ENCODE data around the gene TICRR. TPM values are rescaled to one million over a fixed set of nuclear protein-coding genes. Genes with fewer than 3 reads are reported as not detected.

TICRR gene
- total RNA-seq, 4 donors from 2014 or later: 1.2 TPM; not detected in 3

DNA sequence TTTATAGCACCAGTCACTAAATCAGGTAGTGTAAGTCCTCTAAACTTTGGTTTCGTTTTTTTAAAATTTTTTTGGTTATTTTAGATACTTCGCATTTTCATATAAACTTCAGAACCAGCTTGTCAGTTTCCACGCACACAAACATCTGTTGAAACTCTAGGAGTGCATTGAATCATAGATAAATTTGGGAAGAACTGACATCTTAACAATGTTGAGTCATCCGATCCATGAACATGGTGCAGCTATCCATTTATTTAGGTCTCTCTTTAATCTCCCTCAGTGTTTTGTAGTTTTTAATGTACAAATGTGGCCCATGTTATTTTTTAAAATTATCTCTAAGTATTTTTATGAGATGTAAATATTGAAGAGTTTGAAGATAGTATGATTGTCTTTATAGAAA is 17.7 kb downstream of the TICRR start:
- no peak overlapping the region for H3K4me3 ChIP-seq
- H3K36me3 ChIP-seq: no peaks in the 10 kb centered on the region
- TF ChIP-seq POLR2A (IDR thresholded peaks at IDR 0.05): no peak
- 89 to 91% methylated on average over 4 of the region's 4 CpGs for WGBS, 2 donors (ENCODE audit: low coverage in 1 of 2)
- H3K27me3 ChIP-seq: no peaks in the 10 kb centered on the region
- no peaks in the 10 kb centered on the region for H3K9me3 ChIP-seq
- H3K27ac ChIP-seq: no peak overlapping the region
- H3K4me1 ChIP-seq: no peaks in the 10 kb centered on the region
- no peak for ATAC-seq

DNA sequence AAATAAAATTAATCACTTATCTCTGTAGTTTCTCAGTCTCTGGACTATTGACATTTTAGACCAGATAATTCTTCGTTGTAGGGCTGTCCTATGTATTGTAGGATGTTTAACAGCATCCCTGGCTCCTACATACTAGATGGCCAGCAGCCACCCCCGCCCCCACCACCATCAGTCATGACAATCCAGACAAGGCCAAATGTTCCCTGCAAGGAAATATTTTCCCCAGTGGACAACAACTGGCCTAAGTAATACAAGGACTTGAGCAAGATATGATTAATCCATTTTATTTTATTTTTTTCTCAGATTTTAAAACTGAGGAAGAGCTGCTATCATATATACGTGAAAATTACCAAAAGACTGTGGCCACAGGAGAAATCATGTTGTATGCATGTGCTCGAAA is 23.8 kb downstream of the TICRR start:
- H3K9me3 ChIP-seq: no peaks in the 10 kb centered on the region
- no peaks in the 10 kb centered on the region for H3K36me3 ChIP-seq
- H3K4me1 ChIP-seq: no peaks in the 10 kb centered on the region
- H3K27me3 ChIP-seq: no peaks in the 10 kb centered on the region
- no peak overlapping the region for H3K4me3 ChIP-seq
- no peak for ATAC-seq
- H3K27ac ChIP-seq: no peak overlapping the region
- WGBS, 2 donors (ENCODE audit: low coverage in 1 of 2): 87 to 88% methylated on average over 3 to 4 of the region's 4 CpGs
- no peak for TF ChIP-seq POLR2A (IDR thresholded peaks at IDR 0.05)
- no peak for TF ChIP-seq EP300 (IDR thresholded peaks at IDR 0.05)

DNA sequence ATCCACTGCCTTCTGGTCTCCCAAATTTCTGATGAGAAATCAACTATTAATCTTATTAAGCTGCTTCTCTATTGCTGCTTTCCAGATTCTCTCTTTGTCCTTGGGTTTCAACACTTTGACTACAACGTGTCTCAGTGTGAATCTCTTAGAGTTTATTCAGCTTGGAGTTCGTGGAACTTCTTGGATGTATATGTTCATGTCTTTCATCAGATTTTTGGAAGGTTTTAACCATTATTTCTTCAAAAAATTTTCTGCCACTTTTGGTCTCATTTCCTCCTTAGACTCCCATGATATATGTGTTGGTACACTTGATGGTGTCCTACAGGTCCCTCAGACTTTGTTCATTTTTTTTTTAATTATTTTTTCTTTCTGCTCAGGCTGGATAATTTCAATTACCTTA is 36.0 kb downstream of the TICRR start:
- peaks cover 0 to 10% (median 0%) of the 10 kb centered on the region in 3 donors for H3K9me3 ChIP-seq
- 94 to 100% methylated on average over 1 to 2 of the region's 2 CpGs for WGBS, 2 donors (ENCODE audit: low coverage in 1 of 2)
- no peaks in the 10 kb centered on the region for H3K36me3 ChIP-seq
- no peaks in the 10 kb centered on the region for H3K4me1 ChIP-seq
- H3K4me3 ChIP-seq: no peak overlapping the region
- no peak overlapping the region for H3K27ac ChIP-seq
- H3K27me3 ChIP-seq: no peaks in the 10 kb centered on the region
- ATAC-seq: no peak
- TF ChIP-seq, protein P1, sequence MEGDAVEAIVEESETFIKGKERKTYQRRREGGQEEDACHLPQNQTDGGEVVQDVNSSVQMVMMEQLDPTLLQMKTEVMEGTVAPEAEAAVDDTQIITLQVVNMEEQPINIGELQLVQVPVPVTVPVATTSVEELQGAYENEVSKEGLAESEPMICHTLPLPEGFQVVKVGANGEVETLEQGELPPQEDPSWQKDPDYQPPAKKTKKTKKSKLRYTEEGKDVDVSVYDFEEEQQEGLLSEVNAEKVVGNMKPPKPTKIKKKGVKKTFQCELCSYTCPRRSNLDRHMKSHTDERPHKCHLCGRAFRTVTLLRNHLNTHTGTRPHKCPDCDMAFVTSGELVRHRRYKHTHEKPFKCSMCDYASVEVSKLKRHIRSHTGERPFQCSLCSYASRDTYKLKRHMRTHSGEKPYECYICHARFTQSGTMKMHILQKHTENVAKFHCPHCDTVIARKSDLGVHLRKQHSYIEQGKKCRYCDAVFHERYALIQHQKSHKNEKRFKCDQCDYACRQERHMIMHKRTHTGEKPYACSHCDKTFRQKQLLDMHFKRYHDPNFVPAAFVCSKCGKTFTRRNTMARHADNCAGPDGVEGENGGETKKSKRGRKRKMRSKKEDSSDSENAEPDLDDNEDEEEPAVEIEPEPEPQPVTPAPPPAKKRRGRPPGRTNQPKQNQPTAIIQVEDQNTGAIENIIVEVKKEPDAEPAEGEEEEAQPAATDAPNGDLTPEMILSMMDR (IDR thresholded peaks at IDR 0.05): no peak

DNA sequence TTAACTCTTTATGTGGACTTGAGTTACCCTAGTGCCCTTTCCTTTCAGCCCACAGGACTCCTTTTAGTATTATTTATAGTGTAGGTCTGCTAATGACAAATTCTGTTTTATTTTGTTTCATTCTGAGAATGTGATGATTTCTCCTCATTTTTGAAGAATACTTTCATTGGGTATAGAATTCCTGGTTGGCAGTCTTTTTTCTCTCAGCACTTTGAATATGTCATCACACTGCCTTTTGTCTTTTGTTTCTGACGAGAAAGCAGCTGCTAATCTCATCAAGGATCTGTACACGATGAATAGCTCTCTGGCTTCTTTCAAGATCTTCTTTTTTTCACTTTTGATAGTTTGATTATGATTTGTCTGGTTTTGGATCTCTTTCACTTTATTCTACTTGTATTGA is 37.8 kb downstream of the TICRR start:
- peaks cover 0 to 10% (median 0%) of the 10 kb centered on the region in 3 donors for H3K9me3 ChIP-seq
- no peaks in the 10 kb centered on the region for H3K27me3 ChIP-seq
- 92% methylated on average over 2 of the region's 2 CpGs; no CpG with 5 or more reads in 1 of the 2 donors for WGBS, 2 donors (ENCODE audit: low coverage in 1 of 2)
- no peak for ATAC-seq
- H3K27ac ChIP-seq: no peak overlapping the region
- TF ChIP-seq EP300 (IDR thresholded peaks at IDR 0.05) (no peak), POLR2AphosphoS5 (IDR thresholded peaks at IDR 0.05) (no peak), POLR2A (IDR thresholded peaks at IDR 0.05) (no peak)
- TF ChIP-seq, protein P1 (IDR thresholded peaks at IDR 0.05): no peak
- H3K4me1 ChIP-seq: no peaks in the 10 kb centered on the region
- no peak overlapping the region for H3K4me3 ChIP-seq
- no peaks in the 10 kb centered on the region for H3K36me3 ChIP-seq

DNA sequence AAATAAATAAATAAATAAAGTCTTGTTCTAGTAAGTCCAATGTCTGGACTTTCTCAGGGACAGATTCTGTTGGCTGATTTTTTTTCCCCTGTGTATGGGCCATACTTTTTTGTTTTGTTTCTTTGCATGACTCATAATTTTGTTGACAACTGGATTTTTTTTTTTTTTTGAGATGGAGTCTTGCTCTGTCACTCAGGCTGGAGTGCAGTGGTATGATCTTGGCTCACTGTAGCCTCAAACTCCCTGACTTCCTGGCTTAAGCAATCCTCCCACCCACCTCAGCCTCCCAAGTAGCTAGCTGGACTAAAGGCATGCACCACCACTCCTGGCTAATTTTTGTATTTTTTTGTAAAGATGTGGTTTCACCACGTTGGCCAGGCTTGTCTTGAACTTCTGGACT is 38.9 kb downstream of the TICRR start:
- WGBS, 2 donors (ENCODE audit: low coverage in 1 of 2): 100% methylated on average over 1 of the region's 1 CpG; no CpG with 5 or more reads in 1 of the 2 donors
- TF ChIP-seq POLR2A (IDR thresholded peaks at IDR 0.05) (no peak), EP300 (IDR thresholded peaks at IDR 0.05) (no peak), POLR2AphosphoS5 (IDR thresholded peaks at IDR 0.05) (no peak)
- TF ChIP-seq, protein P1 (IDR thresholded peaks at IDR 0.05): no peak
- ATAC-seq: no peak
- no peaks in the 10 kb centered on the region for H3K4me1 ChIP-seq
- no peaks in the 10 kb centered on the region for H3K27me3 ChIP-seq
- no peak overlapping the region for H3K27ac ChIP-seq
- H3K4me3 ChIP-seq: no peak overlapping the region
- peaks cover 0 to 10% (median 0%) of the 10 kb centered on the region in 3 donors for H3K9me3 ChIP-seq
- H3K36me3 ChIP-seq: no peaks in the 10 kb centered on the region

DNA sequence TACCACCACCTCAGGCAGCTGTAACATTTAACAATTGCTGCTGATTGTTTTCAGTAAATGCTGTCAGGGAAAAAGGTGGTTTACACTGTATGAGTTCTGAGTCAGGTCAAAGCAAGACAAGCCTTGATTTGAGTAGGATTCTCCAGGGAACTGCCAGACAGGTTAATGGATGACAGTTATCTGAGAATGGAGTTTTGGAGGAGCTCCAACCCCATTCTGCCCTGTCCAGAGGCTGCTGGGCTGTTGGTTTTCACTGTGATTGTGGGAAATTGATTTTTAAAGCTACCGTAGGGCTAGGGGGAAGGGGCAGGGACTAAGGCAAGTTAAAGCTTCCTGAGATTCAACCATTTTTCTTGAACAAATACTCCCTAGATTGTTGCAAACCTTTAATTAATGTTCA is 39.9 kb downstream of the TICRR start:
- peaks cover 0 to 10% (median 0%) of the 10 kb centered on the region in 3 donors for H3K9me3 ChIP-seq
- no peaks in the 10 kb centered on the region for H3K36me3 ChIP-seq
- WGBS, 2 donors (ENCODE audit: low coverage in 1 of 2): 86 to 88% methylated on average over 1 of the region's 1 CpG
- TF ChIP-seq EP300 (IDR thresholded peaks at IDR 0.05) (no peak), POLR2A (IDR thresholded peaks at IDR 0.05) (no peak), POLR2AphosphoS5 (IDR thresholded peaks at IDR 0.05) (no peak)
- TF ChIP-seq, protein P1 (IDR thresholded peaks at IDR 0.05): no peak
- ATAC-seq: no peak
- H3K27ac ChIP-seq: no peak overlapping the region
- no peaks in the 10 kb centered on the region for H3K4me1 ChIP-seq
- no peaks in the 10 kb centered on the region for H3K27me3 ChIP-seq
- H3K4me3 ChIP-seq: no peak overlapping the region

Measured in gastroesophageal sphincter (tissue), 4 donors.